ENCODE results near the gene CSNK1A1L.

GRCh38 chr13:37070145-37070695 lies 35.2 kb downstream of the CSNK1A1L start:
- TF ChIP-seq POLR2AphosphoS5 (IDR thresholded peaks at IDR 0.05; ENCODE audit: low read depth, low read length) = no peak
- no peak for TF ChIP-seq TAF1 (IDR thresholded peaks at IDR 0.05; ENCODE audit: borderline replicate concordance, insufficient read depth, low read length)
- no peak for TF ChIP-seq SIN3A (IDR thresholded peaks at IDR 0.05; ENCODE audit: borderline replicate concordance, insufficient read depth, low read length)
- no peak for TF ChIP-seq REST (IDR thresholded peaks at IDR 0.05; ENCODE audit: insufficient read depth in 1 of 2, low read depth in 2 of 2, low read length in 2 of 2)
- no peak for TF ChIP-seq FOXP2 (optimal IDR thresholded peaks at IDR 0.05; ENCODE audit: borderline replicate concordance, extremely low read depth, extremely low read length, insufficient read depth)
